HG03135 (cell line): Measurements from ENCODE around the gene ACTN4.
"Not testable (repeated sequence)": the region's sequence is repeated elsewhere in the genome, so short reads cannot be mapped to it uniquely, and the experiment has no call there.

Experiments used
- ATAC-seq: cut with Tn5 transposase; IDR thresholded peaks from one replicate; pipeline ENCODE4 v1.9.1; 2021; ENCODE audit warnings: mild to moderate bottlenecking, moderate library complexity; ENCODE audit not compliant: unreplicated experiment

The ACTN4 gene

GRCh38 chr19:38760805-38761517, 113.5 kb downstream of the ACTN4 start:
- ATAC-seq, result not testable (repeated sequence)

- ATAC-seq, result not testable (repeated sequence)
These were observed 114.5 kb downstream of the ACTN4 start for GRCh38 chr19:38761884-38762389.

GRCh38 chr19:38763795-38764220, 116.4 kb downstream of the ACTN4 start:
- ATAC-seq, result no peak

- ATAC-seq, result no peak
These were observed 117.8 kb downstream of the ACTN4 start for GRCh38 chr19:38765214-38765613.

- no peak for ATAC-seq
These were observed 119.0 kb downstream of the ACTN4 start for GRCh38 chr19:38766276-38767047.

GRCh38 chr19:38769635-38770211, 122.3 kb downstream of the ACTN4 start:
- ATAC-seq, result peak; percentile 80

GRCh38 chr19:38770228-38770948, 122.9 kb downstream of the ACTN4 start:
- ATAC-seq, result peak; percentile 6

GRCh38 chr19:38770949-38771275, 123.5 kb downstream of the ACTN4 start:
- ATAC-seq, result peak; percentile 48

GRCh38 chr19:38771569-38771968, 124.1 kb downstream of the ACTN4 start:
- ATAC-seq, result not testable (repeated sequence)

GRCh38 chr19:38773469-38774177, 126.2 kb downstream of the ACTN4 start, which contains the start of gene LGALS7:
LGALS7 (minus strand) TSS chr19:38773517; CDS start chr19:38773492, 25 bp downstream.
- no peak for ATAC-seq

GRCh38 chr19:38774181-38774950, 126.9 kb downstream of the ACTN4 start:
- no peak for ATAC-seq

- ATAC-seq, result no peak
These were observed 131.3 kb downstream of the ACTN4 start for GRCh38 chr19:38778733-38779132.

GRCh38 chr19:38780443-38780842, 133.0 kb downstream of the ACTN4 start:
- ATAC-seq, result no peak

GRCh38 chr19:38781058-38781457, 133.6 kb downstream of the ACTN4 start:
- no peak for ATAC-seq
